Fibroblast of pulmonary artery (primary cell): ENCODE measurements around the gene DFFB.

Experiments
- DNase-seq: peaks from one replicate; pipeline ENCODE4 v3.0.0-alpha.2; 2010; ENCODE audit warnings: low read depth
- H3K4me3 ChIP-seq: replicated peaks from 2 replicates; pipeline ENCODE4 v1.5.1; 2011; ENCODE audit warnings: low read depth, mild to moderate bottlenecking, control low read depth, low read length, moderate library complexity
- TF ChIP-seq, protein P1 (sequence below): IDR thresholded peaks from 2 replicates; pipeline ENCODE4 v1.5.1; 2011; ENCODE audit warnings: mild to moderate bottlenecking, control low read depth, low read length, inconsistent platforms; ENCODE audit errors: missing control alignments

Gene DFFB

GRCh38 chr1:3930301-3931006 is 73.2 kb downstream of the DFFB start:
- DNase-seq: no peak
- H3K4me3 ChIP-seq: no peak overlapping the region
- TF ChIP-seq, protein P1, sequence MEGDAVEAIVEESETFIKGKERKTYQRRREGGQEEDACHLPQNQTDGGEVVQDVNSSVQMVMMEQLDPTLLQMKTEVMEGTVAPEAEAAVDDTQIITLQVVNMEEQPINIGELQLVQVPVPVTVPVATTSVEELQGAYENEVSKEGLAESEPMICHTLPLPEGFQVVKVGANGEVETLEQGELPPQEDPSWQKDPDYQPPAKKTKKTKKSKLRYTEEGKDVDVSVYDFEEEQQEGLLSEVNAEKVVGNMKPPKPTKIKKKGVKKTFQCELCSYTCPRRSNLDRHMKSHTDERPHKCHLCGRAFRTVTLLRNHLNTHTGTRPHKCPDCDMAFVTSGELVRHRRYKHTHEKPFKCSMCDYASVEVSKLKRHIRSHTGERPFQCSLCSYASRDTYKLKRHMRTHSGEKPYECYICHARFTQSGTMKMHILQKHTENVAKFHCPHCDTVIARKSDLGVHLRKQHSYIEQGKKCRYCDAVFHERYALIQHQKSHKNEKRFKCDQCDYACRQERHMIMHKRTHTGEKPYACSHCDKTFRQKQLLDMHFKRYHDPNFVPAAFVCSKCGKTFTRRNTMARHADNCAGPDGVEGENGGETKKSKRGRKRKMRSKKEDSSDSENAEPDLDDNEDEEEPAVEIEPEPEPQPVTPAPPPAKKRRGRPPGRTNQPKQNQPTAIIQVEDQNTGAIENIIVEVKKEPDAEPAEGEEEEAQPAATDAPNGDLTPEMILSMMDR: no peak

DNA sequence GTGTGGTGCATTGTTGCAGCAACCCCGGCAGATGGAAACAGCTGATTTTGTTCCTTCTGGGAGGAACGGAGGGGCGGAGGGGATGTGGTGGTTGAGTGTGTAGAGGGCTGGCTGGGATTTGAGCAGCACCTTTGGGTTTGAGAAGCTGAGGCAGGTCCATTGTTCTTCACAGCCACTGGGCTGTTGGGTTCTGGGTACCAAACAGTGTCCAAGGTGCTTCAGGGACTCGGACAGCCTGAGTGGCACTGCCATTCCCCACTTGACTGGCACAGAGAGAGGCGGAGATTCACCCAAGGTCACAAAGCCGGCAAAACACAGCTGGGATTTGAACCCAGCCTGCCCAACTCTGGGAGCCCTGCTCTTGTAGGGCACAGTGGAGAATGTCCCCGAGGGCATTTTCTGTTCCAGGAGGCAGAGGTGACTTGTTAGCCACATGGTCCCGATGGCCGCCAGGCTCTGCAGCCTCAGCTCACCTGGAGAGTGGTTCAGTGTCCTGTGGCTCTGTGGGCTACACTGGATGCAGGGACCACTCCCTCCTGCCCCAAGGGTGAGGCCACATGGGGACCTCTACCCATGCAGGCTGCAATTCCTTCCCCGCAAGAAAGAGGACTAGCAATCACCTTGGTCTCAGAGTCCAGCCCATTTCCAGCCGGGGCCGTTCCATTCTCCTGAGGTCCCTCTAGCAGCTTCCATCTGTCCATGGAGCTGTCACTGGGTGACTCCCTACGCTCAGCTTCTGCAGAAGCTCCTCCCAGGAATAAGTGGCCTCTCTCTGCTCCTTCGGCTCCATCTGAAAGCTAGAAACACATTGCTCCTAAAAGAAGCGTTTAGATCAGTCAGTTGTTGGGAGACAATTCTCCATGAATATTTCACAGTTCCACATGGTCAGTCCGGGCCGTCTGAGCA is 74.0 kb downstream of the DFFB start:
- DNase-seq: no peak
- TF ChIP-seq, protein P1: no peak
- no peak overlapping the region for H3K4me3 ChIP-seq

GRCh38 chr1:3932156-3932919 is 75.1 kb downstream of the DFFB start:
- no peak for DNase-seq
- TF ChIP-seq, protein P1: no peak
- no peak overlapping the region for H3K4me3 ChIP-seq
